A549 (cell line): ENCODE results near the gene CWC15. TPM values are rescaled to one million over a fixed set of nuclear protein-coding genes. Genes with fewer than 3 reads are reported as not detected.

ENCODE experiments used
- ATAC-seq, 2 experiments: fragments of 200-7000 bp in 1 of 2; fragments of >200 bp in 1 of 2; cut with Nextera tagmentation in 1 of 2; cut with Tn5 transposase in 1 of 2; 3 replicates each; pipeline versions ENCODE4 v1.8.0 to v1.9.1; 2018 to 2020; ENCODE audit warnings: mild to moderate bottlenecking in 1 of 2, moderate library complexity in 1 of 2
- CTCF ChIA-PET: fragments of 300-600 bp; sonication (Branson Sonifier 250); formaldehyde crosslinking; extraction: SDS; loops from one replicate; lab custom pipeline; 2021; ENCODE audit warnings: antibody characterized with exemption, inconsistent platforms; lab: Yijun Ruan, JAX
- POLR2A ChIA-PET: fragments of 350-600 bp; formaldehyde crosslinking; extraction: SDS; loops from one replicate; lab custom pipeline; 2021; ENCODE audit warnings: antibody characterized with exemption, inconsistent platforms; lab: Yijun Ruan, JAX
- DNase-seq, 2 experiments: peaks; one replicate each; pipeline versions ENCODE4 v3.0.0 to v3.0.0-alpha.2; 2011 to 2016; ENCODE audit warnings: low read depth in 1 of 2, low spot score in 1 of 2
- FAIRE-seq: peaks from 2 replicates; lab custom pipeline; 2011; peaks lifted over from hg19 to GRCh38; lab: Jason Lieb, UNC
- H3K27ac ChIP-seq, 2 experiments: fragments of >200 bp; sonication (Bioruptor Twin); formaldehyde crosslinking; 3 replicates each; pipeline ENCODE4 v1.5.1; 2016 to 2017
- H3K4me1 ChIP-seq: fragments of >200 bp; sonication (Bioruptor Twin); formaldehyde crosslinking; 3 replicates; pipeline ENCODE4 v1.6.1; 2016
- H3K4me2 ChIP-seq: fragments of >200 bp; sonication (Bioruptor Twin); formaldehyde crosslinking; 3 replicates; pipeline ENCODE4 v1.6.1; 2016
- H3K4me3 ChIP-seq: fragments of >200 bp; sonication (Bioruptor Twin); formaldehyde crosslinking; 3 replicates; pipeline ENCODE4 v1.5.1; 2016
- H3K9me3 ChIP-seq: fragments of >200 bp; sonication (Bioruptor Twin); formaldehyde crosslinking; 3 replicates; pipeline ENCODE4 v1.6.1; 2016
- CHD2 ChIP-seq: fragments of 150-350 bp; IDR thresholded peaks from 2 replicates; pipeline ENCODE4 v1.6.1; 2014; ENCODE audit warnings: low read length; ENCODE audit not compliant: partially characterized antibody
- FOXS1 ChIP-seq: fragments of 250-450 bp; sonication (Bioruptor Pico); IDR thresholded peaks from 2 replicates; pipeline ENCODE4 v1.5.0; 2020; ENCODE audit warnings: mild to moderate bottlenecking, moderate library complexity
- GATA3 ChIP-seq: IDR thresholded peaks from 2 replicates; pipeline ENCODE4 v1.6.1; 2012; ENCODE audit warnings: borderline replicate concordance
- HDAC2 ChIP-seq: fragments of 200-600 bp; sonication (generic); IDR thresholded peaks from 2 replicates; pipeline ENCODE4 v1.6.1; 2016
- HEYL ChIP-seq: fragments of 250-450 bp; sonication (Bioruptor Pico); IDR thresholded peaks from 2 replicates; pipeline ENCODE4 v1.8.0; 2021; ENCODE audit warnings: mild to moderate bottlenecking, moderate library complexity
- HOXB5 ChIP-seq: fragments of 250-450 bp; sonication (Bioruptor Pico); IDR thresholded peaks from 2 replicates; pipeline ENCODE4 v1.5.0; 2020; ENCODE audit warnings: mild to moderate bottlenecking, moderate library complexity
- KDM5A ChIP-seq: fragments of 200-600 bp; sonication (generic); IDR thresholded peaks from 2 replicates; pipeline ENCODE4 v1.6.1; 2016; ENCODE audit warnings: antibody characterized with exemption, mild to moderate bottlenecking
- MAFK ChIP-seq: fragments of 450-650 bp; IDR thresholded peaks from 2 replicates; pipeline ENCODE4 v1.6.1; 2014; ENCODE audit not compliant: partially characterized antibody
- MAZ ChIP-seq: fragments of 150-350 bp; IDR thresholded peaks from 2 replicates; pipeline ENCODE4 v1.6.1; 2014; ENCODE audit warnings: antibody characterized with exemption, low read depth, low read length, borderline replicate concordance
- NFE2L2 ChIP-seq: fragments of 150-350 bp; conservative IDR thresholded peaks from 2 replicates; pipeline ENCODE4 v1.6.1; 2014; ENCODE audit warnings: low read length
- RARB ChIP-seq: fragments of 250-450 bp; sonication (Bioruptor Pico); IDR thresholded peaks from 2 replicates; pipeline ENCODE4 v1.8.0; 2021; ENCODE audit warnings: mild to moderate bottlenecking, moderate library complexity
- RCOR1 ChIP-seq: fragments of 150-350 bp; IDR thresholded peaks from 2 replicates; pipeline ENCODE4 v1.6.1; 2014; ENCODE audit warnings: antibody characterized with exemption, low read length, low read depth
- RFX5 ChIP-seq: fragments of 450-650 bp; IDR thresholded peaks from 2 replicates; pipeline ENCODE4 v1.7.1; 2014; ENCODE audit warnings: antibody characterized with exemption, mild to moderate bottlenecking, moderate library complexity
- SMC3 ChIP-seq: fragments of >200 bp; sonication (Bioruptor Twin); formaldehyde crosslinking; IDR thresholded peaks from 3 replicates; pipeline ENCODE4 v1.6.1; 2018; ENCODE audit warnings: inconsistent platforms
- SREBF2 ChIP-seq: fragments of 450-650 bp; IDR thresholded peaks from 2 replicates; pipeline ENCODE4 v1.6.1; 2014; ENCODE audit warnings: mild to moderate bottlenecking, moderate library complexity
- ZFP36 ChIP-seq: fragments of 450-650 bp; IDR thresholded peaks from 2 replicates; pipeline ENCODE4 v1.6.1; 2014; ENCODE audit warnings: borderline replicate concordance; ENCODE audit not compliant: partially characterized antibody
- ZNF302 ChIP-seq: fragments of 250-450 bp; sonication (Bioruptor Pico); IDR thresholded peaks from 2 replicates; pipeline ENCODE4 v1.9.0; 2021; ENCODE audit warnings: inconsistent platforms, mild to moderate bottlenecking, moderate library complexity
- WGBS: methylation state at CpG from one replicate; pipeline ENCODE4 v1.1.6; 2017; ENCODE audit errors: missing lambda C conversion rate; 5-methylcytosine and 5-hydroxymethylcytosine counted together
- polyA plus RNA-seq, 4 experiments: library from polyadenylated mRNA; depleted of rRNA in 3 of 4; stranded (reverse); fragments of >200 nt; fragmentation: RNase III in 1 of 4; extraction: RNeasy Plus Mini Kit Qiagen cat#74134 plus additional on column Dnase treatment in 1 of 4; gene quantifications; 2 replicates in 3 of 4; 3 replicates in 1 of 4; pipeline ENCODE4 v1.2.3, GENCODE V29; 2011 to 2017
- TF ChIP-seq, protein P1 (sequence below): fragments of >200 bp; sonication (Bioruptor Twin); formaldehyde crosslinking; IDR thresholded peaks from 3 replicates; pipeline ENCODE4 v1.6.1; 2016
- TF ChIP-seq, protein P2 (sequence below): fragments of 450-650 bp; IDR thresholded peaks from 2 replicates; pipeline ENCODE4 v1.6.1; 2014; ENCODE audit warnings: antibody characterized with exemption
- TF ChIP-seq, protein P3 (sequence below): fragments of 250-450 bp; sonication (Bioruptor Pico); IDR thresholded peaks from 2 replicates; pipeline ENCODE4 v1.5.0; 2021; ENCODE audit warnings: mild to moderate bottlenecking, moderate library complexity, borderline replicate concordance
- TF ChIP-seq, protein P4 (sequence below): fragments of 200-600 bp; sonication (generic); IDR thresholded peaks from 2 replicates; pipeline ENCODE4 v1.6.1; 2016; ENCODE audit warnings: antibody characterized with exemption, mild to moderate bottlenecking, moderate library complexity

The CWC15 gene
- polyA plus RNA-seq, 2 of the 4 experiments (the other 2 are of a cell fraction): 37.6 to 42.8 TPM

DNA sequence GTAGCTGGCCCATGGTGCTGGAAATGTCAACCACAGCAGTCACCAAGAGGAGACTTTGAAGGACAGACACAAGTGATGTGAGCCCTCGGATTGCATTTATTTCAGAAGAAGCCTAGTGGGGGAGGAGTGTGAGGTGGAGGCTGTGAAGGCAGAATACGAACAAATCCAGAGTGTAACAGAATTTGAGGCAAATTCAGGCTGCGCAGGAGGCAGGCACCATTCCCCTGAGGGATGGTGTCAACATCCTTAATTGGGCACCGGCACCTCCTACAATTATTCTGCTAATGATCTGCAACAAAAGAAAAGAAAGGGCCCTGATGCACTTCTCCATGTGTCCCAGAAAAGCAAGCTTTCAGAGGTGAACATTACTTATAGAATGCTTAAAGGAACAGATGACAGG, 32.2 kb downstream of the CWC15 start:
- no peak overlapping the region for H3K4me2 ChIP-seq
- WGBS: 66% methylated on average over 4 of the region's 4 CpGs
- TF ChIP-seq SMC3 (no peak), GATA3 (no peak), SREBF2 (no peak), KDM5A (no peak), FOXS1 (no peak), ZFP36 (no peak), RFX5 (no peak), ZNF302 (no peak), NFE2L2 (no peak), HOXB5 (CRISPR knock-in tag) (no peak), RCOR1 (no peak), CHD2 (no peak)
- TF ChIP-seq, protein P1, sequence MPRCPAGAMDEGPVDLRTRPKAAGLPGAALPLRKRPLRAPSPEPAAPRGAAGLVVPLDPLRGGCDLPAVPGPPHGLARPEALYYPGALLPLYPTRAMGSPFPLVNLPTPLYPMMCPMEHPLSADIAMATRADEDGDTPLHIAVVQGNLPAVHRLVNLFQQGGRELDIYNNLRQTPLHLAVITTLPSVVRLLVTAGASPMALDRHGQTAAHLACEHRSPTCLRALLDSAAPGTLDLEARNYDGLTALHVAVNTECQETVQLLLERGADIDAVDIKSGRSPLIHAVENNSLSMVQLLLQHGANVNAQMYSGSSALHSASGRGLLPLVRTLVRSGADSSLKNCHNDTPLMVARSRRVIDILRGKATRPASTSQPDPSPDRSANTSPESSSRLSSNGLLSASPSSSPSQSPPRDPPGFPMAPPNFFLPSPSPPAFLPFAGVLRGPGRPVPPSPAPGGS: no peak
- TF ChIP-seq, protein P2, sequence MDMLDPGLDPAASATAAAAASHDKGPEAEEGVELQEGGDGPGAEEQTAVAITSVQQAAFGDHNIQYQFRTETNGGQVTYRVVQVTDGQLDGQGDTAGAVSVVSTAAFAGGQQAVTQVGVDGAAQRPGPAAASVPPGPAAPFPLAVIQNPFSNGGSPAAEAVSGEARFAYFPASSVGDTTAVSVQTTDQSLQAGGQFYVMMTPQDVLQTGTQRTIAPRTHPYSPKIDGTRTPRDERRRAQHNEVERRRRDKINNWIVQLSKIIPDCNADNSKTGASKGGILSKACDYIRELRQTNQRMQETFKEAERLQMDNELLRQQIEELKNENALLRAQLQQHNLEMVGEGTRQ: no peak
- TF ChIP-seq, protein P3, sequence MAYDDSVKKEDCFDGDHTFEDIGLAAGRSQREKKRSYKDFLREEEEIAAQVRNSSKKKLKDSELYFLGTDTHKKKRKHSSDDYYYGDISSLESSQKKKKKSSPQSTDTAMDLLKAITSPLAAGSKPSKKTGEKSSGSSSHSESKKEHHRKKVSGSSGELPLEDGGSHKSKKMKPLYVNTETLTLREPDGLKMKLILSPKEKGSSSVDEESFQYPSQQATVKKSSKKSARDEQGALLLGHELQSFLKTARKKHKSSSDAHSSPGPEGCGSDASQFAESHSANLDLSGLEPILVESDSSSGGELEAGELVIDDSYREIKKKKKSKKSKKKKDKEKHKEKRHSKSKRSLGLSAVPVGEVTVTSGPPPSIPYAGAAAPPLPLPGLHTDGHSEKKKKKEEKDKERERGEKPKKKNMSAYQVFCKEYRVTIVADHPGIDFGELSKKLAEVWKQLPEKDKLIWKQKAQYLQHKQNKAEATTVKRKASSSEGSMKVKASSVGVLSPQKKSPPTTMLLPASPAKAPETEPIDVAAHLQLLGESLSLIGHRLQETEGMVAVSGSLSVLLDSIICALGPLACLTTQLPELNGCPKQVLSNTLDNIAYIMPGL (CRISPR knock-in tag): no peak
- TF ChIP-seq, all 56 proteins: peak for 0
- no peaks in the 10 kb centered on the region for H3K4me1 ChIP-seq
- ChIA-PET CTCF (interaction anchor here (0.7 to 1.5 kb wide), 3 partner anchors 11 to 319 kb away, joined by 3 read pairs; no protein-coding TSS in a partner anchor), POLR2A (no interaction called here)
- H3K4me3 ChIP-seq: no peak overlapping the region
- no peaks in the 10 kb centered on the region for H3K9me3 ChIP-seq
- DNase-seq: no peak
- no peak overlapping the region for H3K27ac ChIP-seq
- no peak for ATAC-seq
- no peak for FAIRE-seq

DNA sequence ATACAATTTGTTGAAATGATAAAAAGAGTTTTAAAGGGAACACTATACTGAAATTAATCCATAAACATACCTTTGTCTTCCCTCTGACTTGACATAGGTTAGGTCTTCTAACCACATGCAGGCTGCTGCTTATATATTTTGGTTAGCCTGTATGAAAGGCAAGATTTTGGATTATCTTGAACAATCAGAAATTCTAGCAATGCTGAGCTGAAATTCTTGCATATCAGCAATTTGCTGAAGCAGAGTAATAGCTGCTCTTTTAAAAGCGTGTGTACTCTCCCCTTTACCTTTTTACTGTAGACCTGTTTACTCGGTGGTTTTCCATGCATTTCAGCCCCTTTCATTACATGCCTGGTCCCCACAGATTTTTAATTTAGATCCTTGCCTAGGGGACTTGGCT, 34.0 kb downstream of the CWC15 start:
- Histone ChIP-seq H3K4me3 (no peak overlapping the region), H3K4me2 (no peak overlapping the region), H3K4me1 (no peaks in the 10 kb centered on the region), H3K27ac (no peak overlapping the region), H3K9me3 (no peaks in the 10 kb centered on the region)
- POLR2A ChIA-PET: no interaction called here
- WGBS: 52% methylated on average over 2 of the region's 2 CpGs
- FAIRE-seq: no peak
- DNase-seq: no peak
- CTCF ChIA-PET: no interaction called here
- TF ChIP-seq MAZ: no peak
- TF ChIP-seq HDAC2: no peak
- no peak for TF ChIP-seq RARB (CRISPR knock-in tag)
- TF ChIP-seq MAFK: peak; percentile 27
- TF ChIP-seq, protein P4, sequence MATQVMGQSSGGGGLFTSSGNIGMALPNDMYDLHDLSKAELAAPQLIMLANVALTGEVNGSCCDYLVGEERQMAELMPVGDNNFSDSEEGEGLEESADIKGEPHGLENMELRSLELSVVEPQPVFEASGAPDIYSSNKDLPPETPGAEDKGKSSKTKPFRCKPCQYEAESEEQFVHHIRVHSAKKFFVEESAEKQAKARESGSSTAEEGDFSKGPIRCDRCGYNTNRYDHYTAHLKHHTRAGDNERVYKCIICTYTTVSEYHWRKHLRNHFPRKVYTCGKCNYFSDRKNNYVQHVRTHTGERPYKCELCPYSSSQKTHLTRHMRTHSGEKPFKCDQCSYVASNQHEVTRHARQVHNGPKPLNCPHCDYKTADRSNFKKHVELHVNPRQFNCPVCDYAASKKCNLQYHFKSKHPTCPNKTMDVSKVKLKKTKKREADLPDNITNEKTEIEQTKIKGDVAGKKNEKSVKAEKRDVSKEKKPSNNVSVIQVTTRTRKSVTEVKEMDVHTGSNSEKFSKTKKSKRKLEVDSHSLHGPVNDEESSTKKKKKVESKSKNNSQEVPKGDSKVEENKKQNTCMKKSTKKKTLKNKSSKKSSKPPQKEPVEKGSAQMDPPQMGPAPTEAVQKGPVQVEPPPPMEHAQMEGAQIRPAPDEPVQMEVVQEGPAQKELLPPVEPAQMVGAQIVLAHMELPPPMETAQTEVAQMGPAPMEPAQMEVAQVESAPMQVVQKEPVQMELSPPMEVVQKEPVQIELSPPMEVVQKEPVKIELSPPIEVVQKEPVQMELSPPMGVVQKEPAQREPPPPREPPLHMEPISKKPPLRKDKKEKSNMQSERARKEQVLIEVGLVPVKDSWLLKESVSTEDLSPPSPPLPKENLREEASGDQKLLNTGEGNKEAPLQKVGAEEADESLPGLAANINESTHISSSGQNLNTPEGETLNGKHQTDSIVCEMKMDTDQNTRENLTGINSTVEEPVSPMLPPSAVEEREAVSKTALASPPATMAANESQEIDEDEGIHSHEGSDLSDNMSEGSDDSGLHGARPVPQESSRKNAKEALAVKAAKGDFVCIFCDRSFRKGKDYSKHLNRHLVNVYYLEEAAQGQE: no peak
- TF ChIP-seq HEYL (CRISPR knock-in tag): no peak
- ATAC-seq: no peak
